Fibroblast of lung (primary cell): ENCODE results near the gene AWAT2. TPM values are rescaled to one million over a fixed set of nuclear protein-coding genes. Genes with fewer than 3 reads are reported as not detected.

Experiments used
- DNase-seq, 2 donors: peaks; one replicate each; pipeline versions ENCODE4 v3.0.0 to v3.0.0-alpha.2; 2010; ENCODE audit warnings: low read depth in 2 of 2
- H2AFZ ChIP-seq: 2 replicates; pipeline ENCODE4 v1.5.1; 2012; ENCODE audit warnings: low read length, control low read depth, inconsistent platforms
- H3K27ac ChIP-seq: 2 replicates; pipeline ENCODE4 v1.5.1; 2011; ENCODE audit warnings: low read length, control low read depth; ENCODE audit not compliant: insufficient read depth
- H3K27me3 ChIP-seq: 2 replicates; pipeline ENCODE4 v1.5.1; 2011; ENCODE audit warnings: mild to moderate bottlenecking, low read length; ENCODE audit not compliant: control insufficient read depth, insufficient read depth
- H3K36me3 ChIP-seq: 2 replicates; pipeline ENCODE4 v1.5.1; 2011; ENCODE audit warnings: low read length; ENCODE audit not compliant: control insufficient read depth, insufficient read depth
- H3K4me1 ChIP-seq: 2 replicates; pipeline ENCODE4 v1.5.1; 2011; ENCODE audit warnings: low read length; ENCODE audit not compliant: control insufficient read depth, insufficient read depth; ENCODE audit errors: extremely low read depth
- H3K4me2 ChIP-seq: 2 replicates; pipeline ENCODE4 v1.5.1; 2011; ENCODE audit warnings: low read length, control low read depth; ENCODE audit not compliant: insufficient read depth; ENCODE audit errors: extremely low read depth
- H3K4me3 ChIP-seq, 4 experiments: fragments of 200-600 bp in 1 of 4; sonication (generic) in 1 of 4; replicated peaks in 1 of 4; 2 replicates each; pipeline ENCODE4 v1.5.1; 2011 to 2016; ENCODE audit warnings: low read length in 4 of 4, low read depth in 3 of 4, mild to moderate bottlenecking in 3 of 4, control low read depth in 2 of 4, inconsistent platforms in 1 of 4, mixed read lengths in 1 of 4; ENCODE audit not compliant: insufficient read depth in 1 of 4; ENCODE audit errors: control extremely low read depth in 1 of 4
- H3K79me2 ChIP-seq: 2 replicates; pipeline ENCODE4 v1.5.1; 2012; ENCODE audit warnings: mild to moderate bottlenecking, low read length, inconsistent platforms; ENCODE audit not compliant: control insufficient read depth, insufficient read depth
- H3K9ac ChIP-seq: 2 replicates; pipeline ENCODE4 v1.5.1; 2011; ENCODE audit warnings: mild to moderate bottlenecking, low read length, control low read depth; ENCODE audit not compliant: insufficient read depth
- H3K9me3 ChIP-seq: 2 replicates; pipeline ENCODE4 v1.5.1; 2012; ENCODE audit warnings: low read depth, low read length; ENCODE audit not compliant: control insufficient read depth, insufficient read depth
- H4K20me1 ChIP-seq: 2 replicates; pipeline ENCODE4 v1.5.1; 2011; ENCODE audit warnings: low read length; ENCODE audit not compliant: control insufficient read depth, insufficient read depth; ENCODE audit errors: extremely low read depth
- EZH2 ChIP-seq: IDR thresholded peaks from 2 replicates; pipeline ENCODE4 v1.5.1; 2012; ENCODE audit warnings: low read length, control low read depth, mild to moderate bottlenecking; ENCODE audit errors: missing control alignments
- polyA plus RNA-seq, 2 donors: library from polyadenylated mRNA; depleted of rRNA in 1 of 2; stranded (reverse) in 1 of 2; unstranded in 1 of 2; fragments of >200 nt; gene quantifications; 2 replicates each; pipeline ENCODE4 v1.2.1, GENCODE V29; 2011 to 2012; ENCODE audit warnings: missing spikeins in 1 of 2
- total RNA-seq: library from RNA; depleted of rRNA; stranded (reverse); fragments of >200 nt; gene quantifications from 2 replicates; pipeline ENCODE4 v1.2.1, GENCODE V29; 2014
- TF ChIP-seq, protein P1 (sequence below), 2 donors: IDR thresholded peaks in 1 of 2; conservative IDR thresholded peaks in 1 of 2; 1 replicate in 1 of 2; 2 replicates in 1 of 2; pipeline ENCODE4 v1.5.1; 2011 to 2012; ENCODE audit warnings: low read length in 2 of 2, control low read depth in 1 of 2, inconsistent platforms in 1 of 2, low read depth in 1 of 2, mild to moderate bottlenecking in 1 of 2

The AWAT2 gene
- total and polyA plus RNA-seq, 2 donors (not counting 1 experiment from before 2014, with no cell fraction given): not detected

DNA sequence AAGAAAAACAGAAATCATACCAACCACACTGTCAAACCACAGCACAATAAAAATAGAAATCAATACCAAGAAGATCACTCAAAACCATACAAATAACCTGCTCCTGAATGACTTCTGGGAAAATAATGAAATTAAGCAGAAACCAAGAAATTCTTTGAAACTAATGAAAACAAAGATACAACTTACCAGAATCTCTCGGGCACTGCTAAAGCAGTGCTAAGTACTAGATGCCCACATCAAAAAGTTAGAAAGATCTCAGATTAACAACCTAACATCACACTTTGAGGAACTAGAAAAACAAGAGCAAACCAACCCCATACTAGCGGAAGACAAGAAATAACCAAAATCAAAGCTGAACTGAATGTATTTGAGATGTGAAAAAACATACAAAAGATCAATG, 33.2 kb downstream of the AWAT2 start:
- H2AFZ ChIP-seq: no peak overlapping the region
- no peak overlapping the region for H3K27ac ChIP-seq
- H3K4me1 ChIP-seq: no peaks in the 10 kb centered on the region
- H3K27me3 ChIP-seq: no peaks in the 10 kb centered on the region
- no peak for TF ChIP-seq EZH2
- TF ChIP-seq, protein P1, sequence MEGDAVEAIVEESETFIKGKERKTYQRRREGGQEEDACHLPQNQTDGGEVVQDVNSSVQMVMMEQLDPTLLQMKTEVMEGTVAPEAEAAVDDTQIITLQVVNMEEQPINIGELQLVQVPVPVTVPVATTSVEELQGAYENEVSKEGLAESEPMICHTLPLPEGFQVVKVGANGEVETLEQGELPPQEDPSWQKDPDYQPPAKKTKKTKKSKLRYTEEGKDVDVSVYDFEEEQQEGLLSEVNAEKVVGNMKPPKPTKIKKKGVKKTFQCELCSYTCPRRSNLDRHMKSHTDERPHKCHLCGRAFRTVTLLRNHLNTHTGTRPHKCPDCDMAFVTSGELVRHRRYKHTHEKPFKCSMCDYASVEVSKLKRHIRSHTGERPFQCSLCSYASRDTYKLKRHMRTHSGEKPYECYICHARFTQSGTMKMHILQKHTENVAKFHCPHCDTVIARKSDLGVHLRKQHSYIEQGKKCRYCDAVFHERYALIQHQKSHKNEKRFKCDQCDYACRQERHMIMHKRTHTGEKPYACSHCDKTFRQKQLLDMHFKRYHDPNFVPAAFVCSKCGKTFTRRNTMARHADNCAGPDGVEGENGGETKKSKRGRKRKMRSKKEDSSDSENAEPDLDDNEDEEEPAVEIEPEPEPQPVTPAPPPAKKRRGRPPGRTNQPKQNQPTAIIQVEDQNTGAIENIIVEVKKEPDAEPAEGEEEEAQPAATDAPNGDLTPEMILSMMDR (conservative IDR thresholded peaks at IDR 0.05 in 1 of 2, IDR thresholded peaks at IDR 0.05 in 1 of 2; ENCODE audit: low read depth in 1 of 2, low read length in 2 of 2): no peak
- no peak overlapping the region for H3K4me2 ChIP-seq
- no peak for DNase-seq
- H3K36me3 ChIP-seq: no peaks in the 10 kb centered on the region
- no peaks in the 10 kb centered on the region for H4K20me1 ChIP-seq
- no peak overlapping the region for H3K4me3 ChIP-seq
- no peak overlapping the region for H3K9ac ChIP-seq
- H3K9me3 ChIP-seq: no peaks in the 10 kb centered on the region
- H3K79me2 ChIP-seq: no peaks in the 10 kb centered on the region

DNA sequence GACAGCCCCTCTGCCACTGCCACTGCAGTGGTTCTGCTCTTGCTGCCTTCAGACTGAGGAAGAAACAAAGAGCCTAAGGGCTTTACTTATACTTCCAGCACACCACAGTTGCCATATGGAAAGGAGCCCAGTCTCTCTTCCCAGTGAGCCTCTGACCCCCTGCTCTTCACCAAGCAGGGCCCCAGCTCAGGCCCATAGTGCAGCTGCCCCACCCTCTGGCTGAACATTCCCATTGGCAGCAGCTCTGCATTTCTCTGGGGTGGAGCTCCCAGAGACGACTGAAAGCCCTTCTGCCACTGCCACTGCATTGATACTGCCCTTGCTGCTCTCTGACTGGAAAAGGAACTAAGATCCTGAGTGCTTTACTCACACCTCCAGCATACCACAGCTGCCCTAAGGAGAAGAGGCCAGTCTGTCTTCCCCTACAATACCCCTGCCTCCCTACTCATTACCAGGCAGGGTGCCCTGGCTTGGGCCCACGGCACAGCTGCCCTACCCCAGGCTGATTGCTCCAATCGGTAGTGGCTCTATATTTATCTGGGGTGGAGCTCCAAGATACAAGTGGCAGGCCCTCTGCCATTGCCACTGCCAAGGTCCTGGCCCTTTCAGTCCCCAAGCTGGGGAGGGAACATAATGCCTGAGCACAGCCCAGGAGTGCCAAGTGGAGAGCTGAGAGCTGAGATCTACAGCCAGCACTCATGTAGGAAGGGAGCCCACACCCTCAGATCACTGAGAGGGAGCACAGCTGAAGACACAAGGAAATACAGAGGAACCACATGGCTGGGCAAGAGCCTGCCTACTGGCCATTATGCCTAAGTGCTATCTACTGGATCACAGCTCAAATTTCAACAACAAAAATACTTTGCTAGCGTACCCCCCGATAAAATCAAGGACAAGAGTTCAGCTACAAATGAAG, 36.0 kb downstream of the AWAT2 start:
- TF ChIP-seq EZH2: no peak
- TF ChIP-seq, protein P1 (conservative IDR thresholded peaks at IDR 0.05 in 1 of 2, IDR thresholded peaks at IDR 0.05 in 1 of 2; ENCODE audit: low read depth in 1 of 2, low read length in 2 of 2): no peak
- H3K79me2 ChIP-seq: no peaks in the 10 kb centered on the region
- H2AFZ ChIP-seq: no peak overlapping the region

DNA sequence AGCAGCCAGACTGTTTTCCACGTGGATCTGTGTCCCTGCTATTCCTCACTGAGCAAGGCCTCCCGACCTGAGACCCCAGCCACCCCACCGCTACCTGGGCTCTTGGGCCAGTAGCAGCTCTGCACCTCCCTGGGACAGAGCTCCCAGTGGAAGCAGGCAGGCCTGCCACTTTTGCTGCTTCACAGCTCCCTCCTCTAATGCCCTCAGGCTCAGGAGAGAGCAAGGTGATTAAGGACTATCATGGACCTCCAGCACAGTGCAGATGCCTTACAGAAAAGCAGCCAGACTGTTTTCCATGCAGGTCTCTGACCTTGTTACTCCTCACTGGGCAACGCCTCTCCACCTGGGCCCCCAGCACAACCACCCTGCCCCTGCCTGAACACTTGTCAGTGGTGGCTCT, 37.0 kb downstream of the AWAT2 start:
- Histone ChIP-seq H2AFZ (no peak overlapping the region), H3K9me3 (no peaks in the 10 kb centered on the region), H3K4me2 (no peak overlapping the region), H4K20me1 (no peaks in the 10 kb centered on the region), H3K36me3 (no peaks in the 10 kb centered on the region), H3K27me3 (no peaks in the 10 kb centered on the region), H3K27ac (no peak overlapping the region), H3K9ac (no peak overlapping the region), H3K4me1 (no peaks in the 10 kb centered on the region), H3K4me3 (no peak overlapping the region), H3K79me2 (no peaks in the 10 kb centered on the region)
- TF ChIP-seq EZH2: no peak
- TF ChIP-seq, protein P1 (conservative IDR thresholded peaks at IDR 0.05 in 1 of 2, IDR thresholded peaks at IDR 0.05 in 1 of 2; ENCODE audit: low read depth in 1 of 2, low read length in 2 of 2): no peak
- DNase-seq: no peak

More for the DNA sequence above, 36.0 kb downstream of the AWAT2 start:
- Histone ChIP-seq H3K9me3 (no peaks in the 10 kb centered on the region), H3K36me3 (no peaks in the 10 kb centered on the region), H3K4me1 (no peaks in the 10 kb centered on the region), H3K27ac (no peak overlapping the region), H3K9ac (no peak overlapping the region), H3K4me2 (no peak overlapping the region), H3K27me3 (no peaks in the 10 kb centered on the region), H4K20me1 (no peaks in the 10 kb centered on the region), H3K4me3 (no peak overlapping the region)
- DNase-seq: peak in 1 of 2 donors; percentile 41
